ENCODE data around the gene STYK1. TPM values are rescaled to one million over a fixed set of nuclear protein-coding genes. Genes with fewer than 3 reads are reported as not detected.

The STYK1 gene
- total RNA-seq, 2 donors from 2014 or later = not detected

GRCh38 chr12:10668526-10668925 lies 5.3 kb downstream of the STYK1 start:
- no peaks in the 10 kb centered on the region for H3K36me3 ChIP-seq
- ATAC-seq (ENCODE audit: insufficient number of reproducible peaks, low FRiP score, low read depth) (no peak), DNase-seq (ENCODE audit: low spot score) (no peak)
- H3K4me1 ChIP-seq (ENCODE audit: control insufficient read depth in 1 of 2, low read depth in 2 of 2) = peaks cover 0 to under 1% of the 10 kb centered on the region in 2 donors
- H3K27me3 ChIP-seq (replicated peaks; ENCODE audit: insufficient read depth) = no peaks in the 10 kb centered on the region
- no peak overlapping the region for H3K27ac ChIP-seq
- H3K4me3 ChIP-seq = peak overlapping the region; percentile 7
- H3K9me3 ChIP-seq = no peaks in the 10 kb centered on the region
- TF ChIP-seq, protein P1, sequence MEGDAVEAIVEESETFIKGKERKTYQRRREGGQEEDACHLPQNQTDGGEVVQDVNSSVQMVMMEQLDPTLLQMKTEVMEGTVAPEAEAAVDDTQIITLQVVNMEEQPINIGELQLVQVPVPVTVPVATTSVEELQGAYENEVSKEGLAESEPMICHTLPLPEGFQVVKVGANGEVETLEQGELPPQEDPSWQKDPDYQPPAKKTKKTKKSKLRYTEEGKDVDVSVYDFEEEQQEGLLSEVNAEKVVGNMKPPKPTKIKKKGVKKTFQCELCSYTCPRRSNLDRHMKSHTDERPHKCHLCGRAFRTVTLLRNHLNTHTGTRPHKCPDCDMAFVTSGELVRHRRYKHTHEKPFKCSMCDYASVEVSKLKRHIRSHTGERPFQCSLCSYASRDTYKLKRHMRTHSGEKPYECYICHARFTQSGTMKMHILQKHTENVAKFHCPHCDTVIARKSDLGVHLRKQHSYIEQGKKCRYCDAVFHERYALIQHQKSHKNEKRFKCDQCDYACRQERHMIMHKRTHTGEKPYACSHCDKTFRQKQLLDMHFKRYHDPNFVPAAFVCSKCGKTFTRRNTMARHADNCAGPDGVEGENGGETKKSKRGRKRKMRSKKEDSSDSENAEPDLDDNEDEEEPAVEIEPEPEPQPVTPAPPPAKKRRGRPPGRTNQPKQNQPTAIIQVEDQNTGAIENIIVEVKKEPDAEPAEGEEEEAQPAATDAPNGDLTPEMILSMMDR (IDR thresholded peaks at IDR 0.05) = no peak

DNA sequence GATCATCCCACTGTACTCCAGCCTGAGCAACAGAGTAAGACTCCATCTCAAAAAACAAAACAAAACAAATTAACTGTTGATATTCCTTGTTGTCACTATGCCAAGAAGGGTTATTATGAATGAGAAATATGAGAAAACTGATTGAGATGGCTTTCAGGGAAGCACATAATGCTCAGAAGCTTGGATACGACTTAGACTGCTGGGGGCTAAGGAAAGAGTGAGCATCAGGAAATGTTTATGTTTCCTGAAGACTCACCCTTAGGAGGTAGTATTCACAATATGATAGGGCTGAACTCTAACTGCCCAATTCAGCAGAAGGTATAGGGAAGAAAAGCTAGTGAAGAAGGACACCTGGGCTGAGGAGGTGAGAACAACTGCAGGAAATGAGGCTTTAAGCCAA lies 6.3 kb downstream of the STYK1 start:
- no peaks in the 10 kb centered on the region for H3K27me3 ChIP-seq (replicated peaks; ENCODE audit: insufficient read depth)
- H3K4me3 ChIP-seq = no peak overlapping the region
- no peaks in the 10 kb centered on the region for H3K9me3 ChIP-seq
- ATAC-seq (ENCODE audit: insufficient number of reproducible peaks, low FRiP score, low read depth) (no peak), DNase-seq (ENCODE audit: low spot score) (no peak)
- H3K27ac ChIP-seq = no peak overlapping the region
- TF ChIP-seq, protein P1 (IDR thresholded peaks at IDR 0.05) = no peak
- H3K36me3 ChIP-seq = no peaks in the 10 kb centered on the region
- no peaks in the 10 kb centered on the region for H3K4me1 ChIP-seq (ENCODE audit: control insufficient read depth in 1 of 2, low read depth in 2 of 2)

- H3K4me3 ChIP-seq = no peak overlapping the region
- no peak for DNase-seq (ENCODE audit: low spot score)
- H3K4me1 ChIP-seq (ENCODE audit: control insufficient read depth in 1 of 2, low read depth in 2 of 2) = no peaks in the 10 kb centered on the region
- H3K36me3 ChIP-seq = no peaks in the 10 kb centered on the region
- TF ChIP-seq, protein P1 (IDR thresholded peaks at IDR 0.05) = no peak
- no peaks in the 10 kb centered on the region for H3K27me3 ChIP-seq (replicated peaks; ENCODE audit: insufficient read depth)
- ATAC-seq (ENCODE audit: insufficient number of reproducible peaks, low FRiP score, low read depth) = no peak
- no peak overlapping the region for H3K27ac ChIP-seq
- H3K9me3 ChIP-seq = no peaks in the 10 kb centered on the region
Observed at GRCh38 chr12:10664499-10664898, 9.4 kb downstream of the STYK1 start.

- no peaks in the 10 kb centered on the region for H3K36me3 ChIP-seq
- H3K4me1 ChIP-seq (ENCODE audit: control insufficient read depth in 1 of 2, low read depth in 2 of 2) = no peaks in the 10 kb centered on the region
- TF ChIP-seq, protein P1 (IDR thresholded peaks at IDR 0.05) = no peak
- ATAC-seq (ENCODE audit: insufficient number of reproducible peaks, low FRiP score, low read depth) (no peak), DNase-seq (ENCODE audit: low spot score) (no peak)
- H3K27ac ChIP-seq = no peak overlapping the region
- H3K27me3 ChIP-seq (replicated peaks; ENCODE audit: insufficient read depth) = no peaks in the 10 kb centered on the region
- H3K4me3 ChIP-seq = no peak overlapping the region
- H3K9me3 ChIP-seq = no peaks in the 10 kb centered on the region
Observed at GRCh38 chr12:10663869-10664268, 10.0 kb downstream of the STYK1 start.

GRCh38 chr12:10661338-10661737 lies 12.5 kb downstream of the STYK1 start:
- DNase-seq (ENCODE audit: low spot score) (no peak), ATAC-seq (ENCODE audit: insufficient number of reproducible peaks, low FRiP score, low read depth) (no peak)
- no peak overlapping the region for H3K4me3 ChIP-seq
- TF ChIP-seq, protein P1 (IDR thresholded peaks at IDR 0.05) = no peak
- no peak overlapping the region for H3K27ac ChIP-seq
- H3K27me3 ChIP-seq (replicated peaks; ENCODE audit: insufficient read depth) = no peaks in the 10 kb centered on the region
- H3K36me3 ChIP-seq = no peaks in the 10 kb centered on the region
- H3K9me3 ChIP-seq = no peaks in the 10 kb centered on the region
- H3K4me1 ChIP-seq (ENCODE audit: control insufficient read depth in 1 of 2, low read depth in 2 of 2) = no peaks in the 10 kb centered on the region

Data from thoracic aorta (tissue), 2 donors.